ENCODE data around the gene ZNRF1. TPM values are rescaled to one million over a fixed set of nuclear protein-coding genes. Genes with fewer than 3 reads are reported as not detected.

ZNRF1 gene
- total and polyA plus RNA-seq, 2 donors (not counting 1 experiment from before 2014, with no cell fraction given), result 0.27 to 0.76 TPM

- CTCF ChIA-PET, result no interaction called here
- H2AFZ ChIP-seq (ENCODE audit: insufficient read depth, low read depth, low read length, poor library complexity, severe bottlenecking), result no peak overlapping the region
- Mint-ChIP-seq H3K9me3 (ENCODE audit: insufficient read depth) (no peaks in the 10 kb centered on the region), H3K4me1 (peaks cover 14% of the 10 kb centered on the region), H3K27ac (no peak overlapping the region), H3K4me3 (no peak overlapping the region), H3K27me3 (peaks cover 25% of the 10 kb centered on the region)
- no peak overlapping the region for H3K9ac ChIP-seq (ENCODE audit: low read length)
- intact Hi-C loops (cut with micrococcal nuclease), result no loop called here
- no peak overlapping the region for H3K4me2 ChIP-seq (replicated peaks; ENCODE audit: low read depth, low read length, poor library complexity, severe bottlenecking)
- peaks cover 0 to 40% (median 19%) of the 10 kb centered on the region in 4 experiments for H3K27me3 ChIP-seq (replicated peaks in 1 of 4; ENCODE audit: control extremely low read depth in 1 of 4, control insufficient read depth in 3 of 4, insufficient read depth in 4 of 4, low read length in 3 of 4)
- no peak overlapping the region for H3K27ac ChIP-seq (ENCODE audit: low read length in 2 of 2)
- H3K79me2 ChIP-seq (ENCODE audit: control insufficient read depth, insufficient read depth, low read length), result no peaks in the 10 kb centered on the region
- H3K9me3 ChIP-seq (ENCODE audit: control extremely low read depth in 1 of 3, control insufficient read depth in 2 of 3, insufficient read depth in 1 of 3, low read length in 2 of 3), result peaks cover 0 to 14% (median 0%) of the 10 kb centered on the region in 3 donors
- no peaks in the 10 kb centered on the region for H4K20me1 ChIP-seq (ENCODE audit: control insufficient read depth, insufficient read depth, low read length, poor library complexity, severe bottlenecking)
- peaks cover 14 to 17% of the 10 kb centered on the region in 2 donors for H3K4me1 ChIP-seq (ENCODE audit: control insufficient read depth in 2 of 2, insufficient read depth in 2 of 2, low read length in 2 of 2)
- no peak overlapping the region for H3K4me3 ChIP-seq (ENCODE audit: control extremely low read depth in 1 of 5, extremely low read depth in 1 of 5, insufficient read depth in 1 of 5, low read depth in 2 of 5, low read length in 4 of 5)
- no peaks in the 10 kb centered on the region for H3K36me3 ChIP-seq (replicated peaks in 1 of 2; ENCODE audit: control extremely low read depth in 1 of 2, control insufficient read depth in 1 of 2, extremely low read depth in 1 of 2, insufficient read depth in 2 of 2, low read length in 1 of 2)
- TF ChIP-seq CTCF (IDR thresholded peaks at IDR 0.05) (no peak), EZH2 (IDR thresholded peaks at IDR 0.05; ENCODE audit: borderline replicate concordance, insufficient read depth, low read depth, low read length, poor library complexity, severe bottlenecking) (no peak)
- ATAC-seq (ENCODE audit: low read depth) (no peak), DNase-seq (no peak)
- WGBS (ENCODE audit: insufficient coverage), result 96% methylated on average over 44 of the region's 45 CpGs
- POLR2A ChIA-PET, result no interaction called here
These were observed 116.4 kb downstream of the ZNRF1 start for GRCh38 chr16:75114946-75115825.

Measured in B cell (primary cell).